Measurements from ENCODE around the gene DOC2B.

DNA sequence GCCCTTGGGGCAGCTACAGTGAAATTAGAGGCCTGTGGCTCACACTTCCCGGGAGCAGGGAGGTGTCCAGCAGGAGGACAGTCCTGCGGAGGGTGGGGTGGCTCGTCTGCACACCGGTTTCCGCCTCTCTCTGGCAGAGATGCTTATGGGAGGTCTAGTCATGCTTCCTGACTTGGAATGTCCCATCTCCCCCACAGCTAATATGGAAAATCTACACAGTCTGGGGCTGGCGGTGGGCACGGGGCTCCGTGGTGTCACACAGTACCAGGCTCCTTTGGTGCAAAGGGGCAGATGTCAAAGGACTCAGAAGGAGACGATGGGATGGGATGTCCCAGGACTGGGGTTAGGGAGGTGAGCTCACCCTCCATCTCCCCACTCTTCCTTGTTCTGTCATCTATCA lies 44.1 kb upstream of the DOC2B start:
- TF ChIP-seq, protein P1, sequence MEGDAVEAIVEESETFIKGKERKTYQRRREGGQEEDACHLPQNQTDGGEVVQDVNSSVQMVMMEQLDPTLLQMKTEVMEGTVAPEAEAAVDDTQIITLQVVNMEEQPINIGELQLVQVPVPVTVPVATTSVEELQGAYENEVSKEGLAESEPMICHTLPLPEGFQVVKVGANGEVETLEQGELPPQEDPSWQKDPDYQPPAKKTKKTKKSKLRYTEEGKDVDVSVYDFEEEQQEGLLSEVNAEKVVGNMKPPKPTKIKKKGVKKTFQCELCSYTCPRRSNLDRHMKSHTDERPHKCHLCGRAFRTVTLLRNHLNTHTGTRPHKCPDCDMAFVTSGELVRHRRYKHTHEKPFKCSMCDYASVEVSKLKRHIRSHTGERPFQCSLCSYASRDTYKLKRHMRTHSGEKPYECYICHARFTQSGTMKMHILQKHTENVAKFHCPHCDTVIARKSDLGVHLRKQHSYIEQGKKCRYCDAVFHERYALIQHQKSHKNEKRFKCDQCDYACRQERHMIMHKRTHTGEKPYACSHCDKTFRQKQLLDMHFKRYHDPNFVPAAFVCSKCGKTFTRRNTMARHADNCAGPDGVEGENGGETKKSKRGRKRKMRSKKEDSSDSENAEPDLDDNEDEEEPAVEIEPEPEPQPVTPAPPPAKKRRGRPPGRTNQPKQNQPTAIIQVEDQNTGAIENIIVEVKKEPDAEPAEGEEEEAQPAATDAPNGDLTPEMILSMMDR (IDR thresholded peaks at IDR 0.05) = no peak
- no peak for TF ChIP-seq POLR2A (IDR thresholded peaks at IDR 0.05)
